ENCODE results near the gene KANTR.

- TF ChIP-seq CTCF (IDR thresholded peaks at IDR 0.05) (no peak), POLR2A (IDR thresholded peaks at IDR 0.05) (peak in 1 of 2 donors; percentile 54)
These were observed 5.6 kb upstream of the KANTR start for GRCh38 chrX:53088136-53088974.
